Measurements from ENCODE around the gene CACTIN. TPM values are rescaled to one million over a fixed set of nuclear protein-coding genes. Genes with fewer than 3 reads are reported as not detected.

Gene CACTIN
- total RNA-seq, result 29.1 and 34.2 TPM in 2 replicates

DNA sequence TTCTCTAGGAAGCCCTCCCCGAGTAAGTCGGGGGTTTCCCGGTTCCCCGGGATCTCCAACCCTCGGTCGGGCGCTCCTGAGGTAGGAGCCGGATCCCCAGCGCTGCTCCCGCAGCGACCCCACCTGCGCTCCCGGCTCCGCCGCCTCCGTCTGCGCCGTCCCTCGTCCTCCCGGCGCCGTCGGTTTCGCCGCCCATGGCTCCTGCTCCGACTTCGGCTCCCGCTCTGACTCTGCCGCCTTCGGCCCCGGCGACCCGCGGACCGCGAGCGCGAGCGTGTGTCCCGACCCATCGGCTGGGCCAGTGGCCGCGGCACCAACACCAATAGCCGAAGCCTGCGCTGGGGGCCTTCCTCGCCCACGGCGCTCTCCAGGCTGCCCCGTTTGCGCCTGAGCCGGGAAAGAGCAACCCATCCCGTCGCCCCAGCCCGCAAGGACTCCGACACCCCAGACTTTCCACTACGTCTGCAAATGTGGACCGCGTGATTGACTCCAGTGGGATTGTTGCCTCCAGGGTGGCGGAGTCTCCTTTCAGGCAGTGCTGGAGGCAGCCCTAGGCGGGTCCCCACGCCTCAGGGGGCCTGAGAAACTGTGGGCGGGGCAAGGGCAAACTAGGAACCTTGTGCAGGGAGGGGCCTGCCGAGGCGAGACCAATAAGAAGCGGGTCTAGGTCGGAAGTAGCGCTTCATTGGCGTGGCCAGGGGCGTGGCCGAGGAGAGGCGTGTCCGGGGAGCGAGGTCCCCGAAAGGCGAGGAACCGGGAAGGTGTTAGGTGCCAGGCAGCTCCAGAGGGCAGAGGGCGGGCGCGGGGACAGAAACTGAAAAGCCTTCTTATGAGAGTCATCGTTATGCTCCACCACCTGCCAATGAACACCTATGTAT is at the start of gene CACTIN:
TSS of gene CACTIN (minus strand) at position 318 of the 878 bp plus-strand sequence. CDS start at position 290, 28 bp downstream.

DNA sequence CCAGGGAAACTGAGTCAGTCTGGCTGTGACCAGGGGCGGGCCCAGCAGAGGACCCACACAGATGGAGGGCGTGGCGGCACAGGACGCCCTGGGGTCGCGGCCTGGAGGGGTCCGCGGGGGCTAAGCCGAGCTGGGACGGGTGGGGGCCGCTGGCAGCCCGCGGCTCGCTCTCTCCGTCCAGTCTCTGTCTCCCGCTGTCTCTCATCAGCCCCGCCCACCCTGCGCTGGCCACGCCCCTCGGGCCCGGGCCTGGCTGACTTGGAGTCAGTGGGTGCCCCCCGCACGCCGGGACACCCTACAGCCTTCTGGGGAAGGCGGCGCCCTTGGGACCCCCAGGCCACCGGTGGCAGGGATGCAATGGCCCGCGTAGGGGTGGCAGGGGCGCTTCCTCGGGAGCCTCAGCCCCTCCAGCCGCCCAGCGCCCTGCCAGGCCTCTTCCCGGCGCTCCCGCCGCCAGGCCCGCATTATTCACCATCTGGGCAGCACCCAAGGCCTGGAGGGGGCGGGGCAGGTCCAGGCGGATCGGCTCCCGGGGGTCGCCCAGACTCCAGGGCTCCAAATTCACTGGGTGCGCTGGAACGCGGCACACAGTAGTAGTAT is 19.8 kb downstream of the CACTIN start, which contains the start of gene TBXA2R:
TSS of gene TBXA2R (minus strand) at position 186 of the 600 bp plus-strand sequence. CDS start 6,241 bp downstream, outside the sequence.

DNA sequence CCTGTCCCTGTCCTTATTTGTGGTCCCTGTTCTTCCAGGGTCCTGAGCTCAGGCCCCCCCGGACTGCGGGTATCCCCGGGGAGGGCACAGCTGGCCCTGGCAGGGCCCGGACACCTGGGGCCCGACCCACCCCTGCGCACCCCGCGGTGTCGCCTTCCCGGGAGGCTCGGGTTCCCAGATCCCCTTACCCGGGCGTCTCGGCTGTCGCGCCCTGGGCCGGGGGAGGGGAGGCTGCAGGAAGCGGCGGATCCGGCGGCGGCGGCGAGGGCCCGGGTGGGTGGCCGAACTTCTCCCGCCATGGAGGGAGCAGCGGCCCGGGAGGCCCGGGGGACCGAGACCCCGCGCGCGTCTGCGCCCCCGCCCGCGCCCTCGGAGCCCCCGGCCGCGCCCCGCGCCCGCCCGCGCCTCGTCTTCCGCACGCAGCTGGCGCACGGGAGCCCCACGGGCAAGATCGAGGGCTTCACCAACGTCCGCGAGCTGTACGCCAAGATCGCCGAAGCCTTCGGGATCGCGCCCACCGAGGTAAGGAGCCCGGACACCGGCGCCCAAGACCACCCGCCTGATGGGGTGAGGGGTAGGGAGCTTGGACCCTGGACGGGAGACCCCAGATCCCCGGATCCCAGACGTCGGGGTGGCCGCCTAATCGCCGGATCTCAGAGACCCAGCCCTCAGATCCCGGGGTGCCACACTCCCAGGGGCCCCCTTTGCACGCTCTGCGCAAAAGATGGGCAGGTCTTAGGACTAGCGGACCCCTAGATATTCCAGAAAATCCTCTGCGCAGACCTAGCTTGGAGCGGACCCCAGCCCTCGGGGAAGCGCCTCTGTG is 41.1 kb downstream of the CACTIN start, which contains the start of gene GIPC3:
TSS of gene GIPC3 (plus strand) at position 178 of the 826 bp plus-strand sequence. CDS start at position 298, 120 bp downstream.

DNA sequence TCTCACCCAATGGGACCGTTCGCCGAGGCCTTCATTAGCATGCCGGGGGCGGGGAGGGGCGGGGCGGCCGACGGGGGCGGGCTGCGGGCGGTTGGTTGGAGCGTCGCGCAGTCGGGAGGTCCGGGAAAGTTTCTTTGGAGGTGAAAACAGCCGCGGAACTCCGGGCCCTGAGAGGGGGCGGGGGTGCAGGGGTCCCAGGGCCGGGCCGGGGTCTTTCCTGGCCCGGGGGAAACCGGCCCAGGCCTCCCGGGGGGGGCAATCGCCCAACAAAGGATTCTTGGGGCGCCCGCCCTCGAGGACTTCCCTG is 53.8 kb downstream of the CACTIN start, which contains the start of gene HMG20B:
TSS of gene HMG20B (plus strand) at position 90 of the 307 bp plus-strand sequence. CDS start 366 bp downstream, outside the sequence.

Other genes with a start within 250 kb of the CACTIN start
- gene SMIM24, start 146.3 kb downstream of the CACTIN start, total RNA-seq, result not detected in 2 replicates
- gene SMIM44, start 143.3 kb downstream of the CACTIN start, total RNA-seq, result not detected in 2 replicates
- 15.1 and 21.5 TPM in 2 replicates for gene DOHH, start 126.1 kb downstream of the CACTIN start, total RNA-seq
- 39.5 and 61.0 TPM in 2 replicates for gene FZR1, start 120.5 kb downstream of the CACTIN start, total RNA-seq
- gene TEKTIP1, start 87.6 kb downstream of the CACTIN start, total RNA-seq, result not detected in 2 replicates
- gene MFSD12, start 69.2 kb downstream of the CACTIN start, total RNA-seq, result 77.8 and 117 TPM in 2 replicates
- gene HMG20B, start 53.8 kb downstream of the CACTIN start, total RNA-seq, result 74.5 and 87.6 TPM in 2 replicates
- gene GIPC3, start 41.3 kb downstream of the CACTIN start, total RNA-seq, result under 0.01 TPM in 1 of 2 replicates, not detected in the other
- gene TBXA2R, start 19.9 kb downstream of the CACTIN start, total RNA-seq, result 1.4 and 1.6 TPM in 2 replicates
- 18.8 and 25.5 TPM in 2 replicates for gene PIP5K1C, start 73.7 kb upstream of the CACTIN start, total RNA-seq
- under 0.01 and 0.12 TPM in 2 replicates for gene TJP3, start 81.6 kb upstream of the CACTIN start, total RNA-seq
- 19.6 and 20.5 TPM in 2 replicates for gene APBA3, start 134.9 kb upstream of the CACTIN start, total RNA-seq
- 37.2 and 39.9 TPM in 2 replicates for gene MRPL54, start 135.9 kb upstream of the CACTIN start, total RNA-seq
- not detected in 2 replicates for gene RAX2, start 145.4 kb upstream of the CACTIN start, total RNA-seq
- gene MATK, start 159.6 kb upstream of the CACTIN start, total RNA-seq, result not detected in 2 replicates
- not detected in 2 replicates for gene ZFR2, start 242.2 kb upstream of the CACTIN start, total RNA-seq